HuH-7 (cell line): ENCODE data around the gene SLC45A1.

Experiments
- DNase-seq: peaks from one replicate; pipeline ENCODE4 v3.0.0; 2011; ENCODE audit warnings: low spot score

The SLC45A1 gene

GRCh38 chr1:8352886-8353785 lies 35.2 kb downstream of the SLC45A1 start:
- no peak for DNase-seq

- no peak for DNase-seq
Observed at GRCh38 chr1:8354038-8354437, 36.1 kb downstream of the SLC45A1 start.

- no peak for DNase-seq
Observed at GRCh38 chr1:8355439-8356255, 37.7 kb downstream of the SLC45A1 start.

GRCh38 chr1:8356256-8357209 lies 38.6 kb downstream of the SLC45A1 start:
- DNase-seq = no peak

- no peak for DNase-seq
Observed at GRCh38 chr1:8357329-8358101, 39.6 kb downstream of the SLC45A1 start.

- DNase-seq = no peak
Observed at GRCh38 chr1:8358241-8358896, 40.5 kb downstream of the SLC45A1 start.

- no peak for DNase-seq
Observed at GRCh38 chr1:8358897-8359616, 41.1 kb downstream of the SLC45A1 start.

GRCh38 chr1:8359617-8360481 lies 41.9 kb downstream of the SLC45A1 start:
- DNase-seq = no peak

- DNase-seq = no peak
Observed at GRCh38 chr1:8360493-8361197, 42.7 kb downstream of the SLC45A1 start.

- DNase-seq = no peak
Observed at GRCh38 chr1:8361198-8361849, 43.4 kb downstream of the SLC45A1 start.

- no peak for DNase-seq
Observed at GRCh38 chr1:8362701-8363101, 44.8 kb downstream of the SLC45A1 start.

GRCh38 chr1:8363186-8363766 lies 45.4 kb downstream of the SLC45A1 start:
- DNase-seq = no peak

- no peak for DNase-seq
Observed at GRCh38 chr1:8363767-8364301, 45.9 kb downstream of the SLC45A1 start.

GRCh38 chr1:8364528-8365442 lies 46.9 kb downstream of the SLC45A1 start:
- DNase-seq = no peak

GRCh38 chr1:8365661-8366362 lies 47.9 kb downstream of the SLC45A1 start:
- DNase-seq = no peak
